ENCODE measurements around the gene SETD5. TPM values are rescaled to one million over a fixed set of nuclear protein-coding genes. Genes with fewer than 3 reads are reported as not detected.
"Not testable (repeated sequence)": the region's sequence is repeated elsewhere in the genome, so short reads cannot be mapped to it uniquely, and the experiment has no call there.

Gene SETD5
- total RNA-seq, 1 experiment from 2014 or later: 49.3 TPM

DNA sequence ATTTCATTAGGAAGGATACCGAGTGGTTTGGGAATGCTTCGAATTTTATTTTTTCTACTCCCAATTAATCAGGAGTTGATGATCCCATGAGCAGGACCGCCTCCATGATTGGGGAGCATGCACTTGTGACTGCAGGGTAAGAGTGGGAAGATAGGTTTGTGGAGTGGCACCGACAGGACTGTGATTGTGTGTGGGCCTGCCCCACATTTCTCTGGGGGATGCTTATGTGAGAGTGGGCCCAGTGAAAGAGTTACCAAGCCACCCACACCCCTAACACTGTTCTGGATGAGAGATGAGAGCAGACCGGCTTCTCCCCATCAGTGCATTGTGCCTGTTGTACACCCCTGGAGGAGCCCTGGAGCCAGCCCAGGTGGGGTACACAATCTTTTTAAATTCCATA is 79.5 kb downstream of the SETD5 start:
- no peaks in the 10 kb centered on the region for H3K9me3 ChIP-seq (replicated peaks)
- DNase-seq (ENCODE audit: low read depth in 1 of 2, low spot score in 2 of 2): no peak
- H3K4me1 ChIP-seq (replicated peaks): no peaks in the 10 kb centered on the region
- H3K27me3 ChIP-seq (replicated peaks): no peaks in the 10 kb centered on the region
- H3K27ac ChIP-seq: no peak overlapping the region
- no peak overlapping the region for H3K4me3 ChIP-seq
- H3K36me3 ChIP-seq: peaks cover 86% of the 10 kb centered on the region

DNA sequence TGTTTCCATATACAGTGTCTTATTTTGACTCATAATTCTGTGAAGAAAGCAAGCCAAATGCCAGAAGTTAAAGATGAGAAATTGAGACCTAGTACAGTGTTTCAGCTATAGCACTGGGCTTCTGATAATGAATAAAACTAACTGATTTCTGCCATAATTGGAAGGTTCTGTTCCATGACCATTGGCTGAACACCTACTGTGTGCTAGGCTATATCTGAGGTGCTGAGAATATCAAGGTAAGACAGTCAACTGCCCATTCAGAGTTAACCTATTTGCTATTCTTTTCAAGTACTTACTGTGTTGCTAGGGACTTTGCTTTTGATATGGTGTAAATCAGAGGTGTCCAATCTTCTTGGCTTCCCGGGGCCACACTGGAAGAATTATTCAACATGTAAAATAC is 82.8 kb downstream of the SETD5 start:
- no peak for DNase-seq (ENCODE audit: low read depth in 1 of 2, low spot score in 2 of 2)
- Histone ChIP-seq H3K27me3 (replicated peaks) (no peaks in the 10 kb centered on the region), H3K9me3 (replicated peaks) (no peaks in the 10 kb centered on the region), H3K27ac (no peak overlapping the region), H3K36me3 (peaks cover 67% of the 10 kb centered on the region), H3K4me1 (replicated peaks) (no peaks in the 10 kb centered on the region), H3K4me3 (no peak overlapping the region)

DNA sequence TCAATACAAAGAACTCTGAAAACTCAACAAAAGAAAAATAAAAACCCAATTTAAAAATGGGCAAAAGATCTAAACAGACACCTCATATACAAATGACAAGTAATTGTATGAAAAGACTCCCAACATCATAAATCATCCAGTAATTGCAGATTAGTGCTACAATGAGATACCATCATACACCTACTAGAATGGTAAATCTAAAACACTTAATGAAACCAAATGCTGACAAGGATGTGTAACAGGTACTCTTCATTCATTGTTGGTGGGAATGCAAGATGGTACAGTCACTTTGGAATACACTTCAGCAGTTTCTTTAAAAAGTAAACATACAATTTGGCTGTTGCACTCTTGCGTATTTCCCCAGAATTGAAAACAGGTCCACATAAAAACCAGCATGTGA is 87.8 kb downstream of the SETD5 start:
- no peak for DNase-seq (ENCODE audit: low read depth in 1 of 2, low spot score in 2 of 2)
- Histone ChIP-seq H3K4me3 (no peak overlapping the region), H3K4me1 (replicated peaks) (no peaks in the 10 kb centered on the region), H3K27me3 (replicated peaks) (no peaks in the 10 kb centered on the region), H3K36me3 (peaks cover 34% of the 10 kb centered on the region), H3K27ac (no peak overlapping the region), H3K9me3 (replicated peaks) (no peaks in the 10 kb centered on the region)

DNA sequence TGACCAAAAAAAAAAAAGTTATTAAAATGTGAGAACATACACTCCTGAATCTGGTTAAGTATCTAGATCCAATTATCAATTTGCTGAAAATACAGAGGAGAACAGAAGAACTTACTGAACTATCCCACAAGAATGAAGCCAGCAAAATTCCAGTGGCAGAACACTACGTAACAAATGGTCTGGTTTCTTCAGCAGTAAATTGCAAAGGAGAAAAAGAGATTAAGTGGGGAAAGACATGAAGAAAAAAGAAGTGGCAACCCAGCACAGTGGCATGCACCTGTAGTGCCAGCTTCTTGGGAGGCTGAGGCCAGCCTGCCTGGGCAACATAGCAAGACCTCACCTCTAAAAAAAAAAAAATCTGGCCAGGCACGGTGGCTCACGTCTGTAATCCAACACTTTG is 94.1 kb downstream of the SETD5 start:
- Histone ChIP-seq H3K4me3 (no peak overlapping the region), H3K36me3 (peaks cover 3% of the 10 kb centered on the region; the same call in 1 of the 2 replicates), H3K27ac (no peak overlapping the region), H3K27me3 (replicated peaks) (no peaks in the 10 kb centered on the region), H3K4me1 (replicated peaks) (no peaks in the 10 kb centered on the region), H3K9me3 (replicated peaks) (no peaks in the 10 kb centered on the region)
- no peak for DNase-seq (ENCODE audit: low read depth in 1 of 2, low spot score in 2 of 2)

DNA sequence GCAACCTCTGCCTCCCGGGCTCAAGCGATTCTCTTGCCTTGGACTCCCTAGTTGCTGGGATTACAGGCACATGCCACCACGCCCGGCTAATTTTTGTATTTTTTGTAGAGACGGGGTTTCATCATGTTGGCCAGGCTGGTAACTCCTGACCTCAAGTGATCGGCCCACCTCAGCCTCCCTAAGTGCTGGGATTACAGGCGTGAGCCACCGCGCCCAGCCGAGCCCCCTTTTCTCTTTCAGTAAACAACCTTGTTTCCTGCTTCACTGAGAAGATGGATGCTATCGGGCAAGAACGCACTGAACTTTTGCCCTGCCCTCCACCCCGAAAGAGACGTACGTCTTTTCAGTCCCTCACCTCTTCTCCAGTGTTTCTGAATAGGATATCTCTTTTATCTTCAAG is 96.6 kb downstream of the SETD5 start:
- not testable (repeated sequence) for H3K4me1 ChIP-seq (replicated peaks); H3K4me3 ChIP-seq; H3K27ac ChIP-seq; H3K27me3 ChIP-seq (replicated peaks); H3K36me3 ChIP-seq; H3K9me3 ChIP-seq (replicated peaks); DNase-seq (ENCODE audit: low read depth in 1 of 2, low spot score in 2 of 2)

DNA sequence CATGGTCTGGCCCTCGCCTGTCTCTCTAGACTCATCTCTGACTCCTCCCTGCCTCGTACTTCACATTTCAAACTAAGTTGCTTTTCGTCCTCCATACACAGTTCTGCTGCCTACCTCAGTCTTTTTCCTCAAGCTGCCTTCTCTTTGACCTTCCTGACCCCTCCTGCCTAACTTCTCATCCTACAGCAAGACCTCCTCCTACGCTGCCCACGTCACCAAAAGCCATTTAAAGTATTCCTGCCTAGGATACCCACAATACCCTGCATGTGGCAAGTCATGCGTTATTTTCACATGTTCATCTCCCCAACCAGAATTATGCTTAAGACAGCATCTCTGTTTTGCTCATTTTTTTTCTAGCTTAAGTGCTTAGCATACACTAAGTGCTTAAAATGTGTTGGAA is 99.5 kb downstream of the SETD5 start:
- Histone ChIP-seq H3K36me3 (no peaks in the 10 kb centered on the region), H3K27me3 (replicated peaks) (peaks cover 5% of the 10 kb centered on the region; the same call in 1 of the 2 replicates), H3K27ac (no peak overlapping the region), H3K4me3 (no peak overlapping the region), H3K9me3 (replicated peaks) (no peaks in the 10 kb centered on the region), H3K4me1 (replicated peaks) (peaks cover 8% of the 10 kb centered on the region; the same call in 1 of the 2 replicates)
- DNase-seq (ENCODE audit: low read depth in 1 of 2, low spot score in 2 of 2): no peak

- H3K4me1 ChIP-seq (replicated peaks): peaks cover 8% of the 10 kb centered on the region; the same call in 1 of the 2 replicates
- H3K36me3 ChIP-seq: no peaks in the 10 kb centered on the region
- H3K27me3 ChIP-seq (replicated peaks): peaks cover 5% of the 10 kb centered on the region; the same call in 1 of the 2 replicates
- H3K4me3 ChIP-seq: no peak overlapping the region
- DNase-seq (ENCODE audit: low read depth in 1 of 2, low spot score in 2 of 2): peak in 1 of 2 experiments; percentile 21
- no peaks in the 10 kb centered on the region for H3K9me3 ChIP-seq (replicated peaks)
- no peak overlapping the region for H3K27ac ChIP-seq
Measured at GRCh38 chr3:9497821-9498565, 100.6 kb downstream of the SETD5 start.

GRCh38 chr3:9498781-9499180 is 101.4 kb downstream of the SETD5 start:
- Histone ChIP-seq H3K27ac (no peak overlapping the region), H3K4me3 (no peak overlapping the region)

GRCh38 chr3:9499455-9500107 is 102.2 kb downstream of the SETD5 start:
- no peaks in the 10 kb centered on the region for H3K9me3 ChIP-seq (replicated peaks)
- H3K27ac ChIP-seq: no peak overlapping the region
- peaks cover 8% of the 10 kb centered on the region; the same call in 1 of the 2 replicates for H3K4me1 ChIP-seq (replicated peaks)
- no peak overlapping the region for H3K4me3 ChIP-seq
- no peak for DNase-seq (ENCODE audit: low read depth in 1 of 2, low spot score in 2 of 2)
- peaks cover 5% of the 10 kb centered on the region; the same call in 1 of the 2 replicates for H3K27me3 ChIP-seq (replicated peaks)
- no peaks in the 10 kb centered on the region for H3K36me3 ChIP-seq

More at GRCh38 chr3:9498781-9499180, 101.4 kb downstream of the SETD5 start:
- H3K9me3 ChIP-seq (replicated peaks): no peaks in the 10 kb centered on the region
- no peaks in the 10 kb centered on the region for H3K36me3 ChIP-seq
- DNase-seq (ENCODE audit: low read depth in 1 of 2, low spot score in 2 of 2): no peak
- peaks cover 5% of the 10 kb centered on the region; the same call in 1 of the 2 replicates for H3K27me3 ChIP-seq (replicated peaks)
- H3K4me1 ChIP-seq (replicated peaks): peaks cover 8% of the 10 kb centered on the region; the same call in 1 of the 2 replicates

GRCh38 chr3:9500108-9501050 is 103.0 kb downstream of the SETD5 start:
- H3K9me3 ChIP-seq (replicated peaks): no peaks in the 10 kb centered on the region
- H3K4me3 ChIP-seq: no peak overlapping the region
- H3K4me1 ChIP-seq (replicated peaks): peaks cover 8% of the 10 kb centered on the region; the same call in 1 of the 2 replicates
- H3K36me3 ChIP-seq: no peaks in the 10 kb centered on the region
- no peak overlapping the region for H3K27ac ChIP-seq
- H3K27me3 ChIP-seq (replicated peaks): peaks cover 5% of the 10 kb centered on the region; the same call in 1 of the 2 replicates
- peak; percentile 42 to 74 for DNase-seq (ENCODE audit: low read depth in 1 of 2, low spot score in 2 of 2)

DNA sequence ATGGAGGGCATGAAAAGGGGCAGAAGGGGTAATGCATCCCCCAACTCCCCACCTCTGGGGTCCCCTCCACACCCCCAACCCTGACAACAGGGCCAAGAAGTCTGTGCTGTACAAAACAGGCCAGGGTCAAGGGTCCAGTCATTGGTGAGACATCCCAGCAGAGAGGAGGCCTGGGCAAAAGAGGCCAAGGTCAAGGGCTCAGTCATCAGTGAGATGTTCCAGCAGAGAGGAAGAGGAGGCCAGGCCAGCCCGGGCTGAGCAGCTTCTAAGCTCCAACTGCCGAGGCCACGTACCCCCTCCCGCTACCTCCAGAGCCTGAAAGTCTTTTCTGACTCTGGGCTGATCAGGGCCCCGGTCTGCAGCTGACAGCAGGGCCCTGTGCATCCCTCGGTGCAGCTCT is 103.8 kb downstream of the SETD5 start:
- no peak for DNase-seq (ENCODE audit: low read depth in 1 of 2, low spot score in 2 of 2)
- H3K4me1 ChIP-seq (replicated peaks): peaks cover 8% of the 10 kb centered on the region; the same call in 1 of the 2 replicates
- H3K4me3 ChIP-seq: no peak overlapping the region
- peaks cover 5% of the 10 kb centered on the region; the same call in 1 of the 2 replicates for H3K27me3 ChIP-seq (replicated peaks)
- H3K36me3 ChIP-seq: no peaks in the 10 kb centered on the region
- H3K27ac ChIP-seq: no peak overlapping the region
- H3K9me3 ChIP-seq (replicated peaks): no peaks in the 10 kb centered on the region

GRCh38 chr3:9503283-9503682 is 105.9 kb downstream of the SETD5 start:
- H3K36me3 ChIP-seq: no peaks in the 10 kb centered on the region
- H3K4me1 ChIP-seq (replicated peaks): peaks cover 4% of the 10 kb centered on the region; the same call in 1 of the 2 replicates
- H3K27me3 ChIP-seq (replicated peaks): peaks cover 5% of the 10 kb centered on the region; the same call in 1 of the 2 replicates
- no peak overlapping the region for H3K27ac ChIP-seq
- DNase-seq (ENCODE audit: low read depth in 1 of 2, low spot score in 2 of 2): peak; percentile 48 to 60
- H3K9me3 ChIP-seq (replicated peaks): no peaks in the 10 kb centered on the region
- no peak overlapping the region for H3K4me3 ChIP-seq
